Raji (cell line): ENCODE data around the gene RNF26.

Experiments
- POLR2A ChIP-seq: IDR thresholded peaks from 2 replicates; pipeline ENCODE4 v1.6.1; 2011; ENCODE audit warnings: low read depth, low read length, control low read depth; ENCODE audit not compliant: insufficient read depth

Gene RNF26

DNA sequence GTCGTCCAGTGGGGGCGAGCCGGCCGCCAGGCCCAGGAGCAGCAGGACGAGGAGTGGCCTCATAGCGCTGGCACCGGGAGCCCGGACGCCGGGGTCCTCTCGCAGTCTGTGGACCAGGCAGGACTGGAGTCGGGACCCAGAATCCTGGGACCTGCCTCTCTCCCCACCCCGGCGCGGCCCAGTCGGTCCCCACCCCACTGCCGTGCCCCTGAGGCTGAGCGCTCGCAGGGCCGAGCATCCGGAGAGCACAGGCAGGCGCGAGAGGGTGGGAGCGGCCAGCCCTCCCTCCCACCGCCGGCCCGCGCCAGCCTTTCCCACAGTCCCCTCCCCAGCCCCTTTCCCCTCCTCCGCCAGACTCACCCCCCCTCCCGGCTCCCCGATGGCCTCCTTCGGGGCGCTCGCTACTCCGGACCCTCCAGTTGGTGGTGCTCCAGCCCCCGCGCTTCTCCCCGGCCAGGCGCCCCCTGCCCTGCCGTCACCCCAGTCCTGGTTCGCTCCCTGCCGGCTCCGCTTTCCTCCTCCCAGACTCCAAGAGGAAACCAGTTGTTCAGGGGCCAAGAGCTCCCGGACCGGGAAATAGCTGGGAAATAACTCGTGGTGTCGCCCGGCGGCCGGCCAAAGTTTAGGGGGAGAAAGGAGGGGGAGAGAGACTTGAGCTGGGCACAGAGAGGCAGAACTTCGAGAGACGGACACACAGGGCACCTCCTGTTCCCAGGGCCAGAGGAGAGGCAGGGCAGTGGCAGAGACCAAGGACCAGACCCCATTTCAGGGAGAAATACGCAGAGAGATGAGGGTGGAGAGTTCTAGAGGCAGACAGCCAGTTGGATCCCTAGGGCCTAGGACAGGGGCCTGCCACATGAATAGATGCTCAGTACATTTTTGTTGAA lies 6.3 kb downstream of the RNF26 start, which contains the start of gene C1QTNF5:
Gene C1QTNF5 (minus strand): TSS at position 549 of the 887 bp plus-strand sequence. CDS start 486 bp downstream, at position 63.
- no peak for TF ChIP-seq POLR2A

DNA sequence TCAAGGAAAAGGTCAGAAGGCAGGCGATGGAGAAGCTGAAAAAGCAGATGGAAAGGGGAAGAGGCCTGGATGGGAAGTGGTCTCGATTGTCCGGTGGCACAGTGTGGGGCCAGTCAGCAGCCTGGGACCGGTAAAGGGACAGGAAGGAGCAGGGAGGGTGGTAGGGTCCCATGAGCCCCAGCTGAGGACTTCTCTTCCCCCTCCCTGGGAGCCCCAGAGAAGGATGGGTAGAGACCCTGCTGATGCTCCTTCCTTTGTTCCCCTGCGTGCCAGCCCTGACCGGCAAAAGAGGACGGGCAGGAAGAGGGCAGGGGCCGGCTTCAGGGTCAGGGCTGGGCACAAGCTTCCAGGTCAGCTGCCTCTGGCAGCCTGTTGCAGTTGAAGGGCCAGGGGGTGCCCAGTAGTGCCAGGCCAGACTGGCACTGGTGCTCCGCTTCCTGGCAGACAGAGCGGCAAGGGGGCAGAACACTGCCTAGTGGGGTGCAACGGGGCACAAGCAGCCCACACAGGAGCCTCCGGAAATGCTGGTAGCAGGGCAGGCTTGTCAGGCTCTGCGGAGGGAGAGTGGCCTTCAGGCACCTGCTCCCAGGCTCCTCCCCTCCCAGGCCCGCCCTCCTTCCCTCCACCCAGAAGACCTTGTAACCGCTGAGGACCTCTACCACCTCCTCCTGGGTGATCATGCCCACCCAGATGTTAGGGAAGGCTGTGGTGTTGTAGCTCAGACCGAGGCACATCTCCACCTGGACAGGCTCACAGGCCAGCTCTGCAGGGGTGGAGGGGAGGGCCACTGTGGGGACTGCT lies 7.1 kb downstream of the RNF26 start:
- TF ChIP-seq POLR2A: no peak

DNA sequence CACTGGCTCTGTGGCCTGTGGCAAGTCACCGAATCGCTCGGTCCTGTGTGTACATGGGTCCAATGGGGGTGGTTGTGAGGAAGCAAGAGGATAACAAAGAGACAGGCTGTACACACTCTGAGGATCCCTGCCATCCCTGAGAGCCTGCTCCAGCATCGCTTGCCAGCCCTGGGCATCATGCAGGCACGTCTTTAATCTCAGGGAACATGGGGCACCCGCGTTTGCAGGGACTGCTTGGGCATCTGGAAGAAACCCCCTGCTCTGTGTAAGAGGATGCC lies 7.6 kb downstream of the RNF26 start:
- TF ChIP-seq POLR2A: no peak

DNA sequence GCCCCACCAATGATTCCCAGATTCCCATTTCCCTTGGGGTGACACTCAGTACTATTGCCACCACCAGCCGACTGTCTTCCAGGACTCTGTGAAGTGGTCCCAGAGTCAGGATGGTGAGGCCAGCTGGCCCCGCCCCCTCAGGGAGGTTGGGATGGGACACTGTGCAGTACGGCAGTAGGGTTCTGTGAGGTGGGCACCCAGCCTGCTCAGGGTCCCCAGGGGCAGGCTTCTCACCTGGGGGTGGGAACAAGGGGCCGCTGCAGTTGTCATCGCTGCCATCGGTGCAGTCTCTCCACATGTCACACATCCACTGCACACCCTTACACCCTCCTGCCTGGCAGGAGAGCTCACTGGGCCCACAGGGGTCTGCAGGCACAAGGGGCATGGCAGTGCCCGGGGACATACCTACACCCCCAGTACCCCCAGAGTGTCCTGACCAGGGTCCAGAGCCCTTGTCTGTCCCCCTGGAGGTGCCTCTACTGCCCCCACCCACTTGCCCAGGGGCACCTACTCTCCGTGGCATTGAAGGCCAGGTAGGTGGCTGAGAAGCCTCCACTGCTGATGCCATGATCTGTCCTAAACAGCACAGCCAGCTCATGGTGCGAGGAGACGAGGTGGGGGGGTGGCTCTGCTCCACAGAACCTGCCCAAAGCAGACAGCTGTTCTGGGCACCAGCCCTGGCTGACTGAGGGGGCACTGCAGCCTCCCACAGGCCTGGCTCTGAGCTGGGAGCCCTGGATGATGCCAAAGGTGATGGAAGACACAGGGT lies 8.2 kb downstream of the RNF26 start:
- no peak for TF ChIP-seq POLR2A

DNA sequence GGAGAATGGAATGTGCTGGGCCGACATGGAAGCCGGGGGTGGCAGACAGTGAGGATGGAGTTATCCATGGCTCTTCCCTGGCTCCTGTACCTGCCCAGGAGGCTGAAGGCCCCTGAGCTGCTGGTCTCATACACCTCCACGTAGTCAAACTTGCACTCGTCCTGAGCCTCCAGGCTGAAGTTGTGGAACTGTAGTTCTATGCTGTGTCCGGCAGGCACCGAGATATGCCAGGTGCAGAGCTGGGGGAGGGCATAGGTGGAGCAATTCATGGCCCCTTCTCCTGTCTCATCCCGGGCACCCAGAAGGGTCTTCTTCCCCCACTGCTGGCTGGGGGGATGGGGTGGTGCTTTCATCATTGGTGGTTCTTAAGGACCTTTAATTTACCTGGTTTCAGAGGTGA lies 9.4 kb downstream of the RNF26 start:
- TF ChIP-seq POLR2A: no peak

DNA sequence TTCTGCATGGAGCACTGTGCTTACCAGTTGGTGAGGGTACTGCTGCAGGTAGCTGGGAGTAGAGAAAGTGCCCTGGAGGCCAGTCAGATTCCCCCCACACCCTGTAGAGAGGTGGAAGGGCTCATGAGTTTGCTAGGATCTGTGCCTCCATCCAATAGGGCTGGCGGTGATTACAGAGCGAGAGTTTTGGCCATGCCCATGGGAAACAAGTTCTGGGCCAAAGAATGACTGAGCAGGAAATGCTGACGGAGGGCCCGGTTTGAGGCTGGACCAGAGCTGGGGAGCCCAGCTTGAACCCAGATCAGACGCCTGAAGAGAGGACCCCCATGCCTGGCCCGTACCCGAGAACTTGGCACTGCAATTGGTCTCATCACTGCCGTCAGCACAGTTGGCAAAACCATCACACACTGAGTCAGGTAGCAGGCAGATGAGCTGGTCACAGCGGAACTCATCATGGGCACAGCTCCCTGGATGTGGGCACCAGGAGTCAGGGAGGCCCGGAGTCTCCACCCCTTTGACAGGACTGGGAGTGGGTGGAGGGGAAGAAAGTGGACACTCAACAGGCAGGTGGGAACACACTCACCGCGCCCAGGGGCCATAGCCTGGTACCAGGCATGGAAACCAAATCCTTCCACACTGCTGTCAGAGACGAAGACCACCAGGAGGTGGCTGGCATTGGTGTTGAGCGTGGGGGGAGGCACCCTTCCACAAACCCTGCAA lies 10.1 kb downstream of the RNF26 start:
- TF ChIP-seq POLR2A: no peak

DNA sequence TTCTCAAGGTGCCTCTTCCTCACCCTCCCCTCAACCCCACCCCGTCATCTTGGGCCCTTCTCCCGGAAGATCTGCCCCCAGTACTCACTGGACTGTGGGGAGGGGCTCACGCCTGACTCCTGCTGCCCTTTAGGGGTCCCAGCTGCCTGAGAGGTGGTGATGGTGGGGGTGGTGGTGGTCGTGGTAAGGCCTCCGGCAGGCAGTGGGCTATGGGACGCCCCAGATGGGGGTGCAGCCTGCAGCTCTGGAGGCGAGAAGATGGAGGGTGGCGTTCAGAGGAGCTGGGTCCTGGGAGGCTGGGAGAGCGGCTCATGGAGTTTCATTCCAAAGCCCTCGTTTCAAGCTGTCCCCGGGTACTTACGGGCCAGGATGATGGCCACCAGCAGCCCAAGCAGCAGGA lies 11.4 kb downstream of the RNF26 start:
- TF ChIP-seq POLR2A: no peak

DNA sequence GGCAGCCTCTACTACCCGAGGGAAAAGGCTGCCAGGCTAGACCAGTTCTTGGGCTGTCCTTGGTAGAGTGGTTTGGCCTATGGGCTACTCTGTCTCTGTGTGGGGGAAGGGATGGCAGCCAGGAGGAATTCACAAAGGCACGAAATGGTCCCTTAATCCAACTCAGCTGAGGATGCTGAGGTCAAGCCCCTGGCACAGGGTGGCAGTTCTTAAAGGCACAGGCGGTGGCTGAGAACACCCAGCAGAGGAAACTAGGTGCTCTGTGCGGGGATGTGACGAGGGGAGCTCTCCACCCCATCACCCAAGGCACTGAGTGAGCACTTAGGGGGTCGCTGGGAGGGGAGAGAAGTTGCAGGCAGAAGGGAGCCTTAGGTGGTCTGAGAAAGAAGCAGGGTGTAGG lies 12.3 kb downstream of the RNF26 start, which contains the start of gene MFRP:
Gene MFRP (minus strand): TSS at position 101 of the 400 bp plus-strand sequence. CDS start 192 bp downstream, outside the sequence.
- no peak for TF ChIP-seq POLR2A

DNA sequence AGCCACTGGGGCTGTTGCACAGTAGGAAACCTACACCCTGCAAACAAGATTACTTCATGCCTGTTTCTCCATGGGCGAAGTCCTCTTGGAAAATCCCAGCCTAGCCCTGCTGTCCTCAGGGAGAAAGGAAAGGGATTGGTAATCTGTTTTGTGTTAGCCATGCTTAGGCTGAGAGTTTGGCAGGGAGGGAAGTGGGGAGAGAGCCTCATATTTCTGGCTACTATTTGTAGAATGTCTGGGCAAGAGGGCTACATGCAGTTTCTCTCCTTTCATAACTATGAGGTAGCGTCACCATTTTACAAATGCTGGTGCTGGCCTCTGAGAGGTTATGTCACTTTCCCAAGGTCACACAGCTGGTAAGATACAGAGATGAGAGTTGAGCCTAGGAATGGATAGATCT lies 12.9 kb downstream of the RNF26 start:
- TF ChIP-seq POLR2A: no peak

DNA sequence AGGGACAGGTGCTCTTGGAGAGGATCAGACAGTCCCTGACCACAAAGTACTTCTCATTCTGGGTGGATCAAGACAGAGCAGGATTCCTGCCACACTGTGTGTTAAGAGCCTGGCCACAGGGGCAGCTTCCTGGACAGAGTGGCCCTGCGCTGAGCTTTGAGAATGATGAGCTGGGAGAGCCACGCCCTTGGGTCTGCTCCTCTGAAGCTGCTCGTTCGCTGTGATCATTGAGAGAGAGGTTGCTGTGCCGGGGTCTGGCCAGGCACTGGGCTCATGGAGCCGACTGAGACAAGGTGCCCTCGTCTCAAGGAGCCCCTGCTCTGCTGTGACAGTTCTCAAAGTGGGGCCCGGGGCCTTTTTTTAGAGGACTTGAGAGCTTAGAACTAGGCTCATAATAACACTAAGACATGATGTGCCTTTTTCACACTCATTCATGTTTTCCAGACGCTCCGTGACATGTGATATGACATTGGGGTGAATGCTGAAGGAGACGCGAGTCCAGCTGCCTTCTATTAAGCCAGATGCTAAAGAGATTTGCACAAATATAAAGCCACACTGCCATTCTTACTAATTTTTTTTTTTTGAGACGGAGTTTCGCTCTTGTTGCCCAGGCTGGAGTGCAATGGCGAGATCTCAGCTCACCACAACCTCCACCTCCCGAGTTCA lies 13.7 kb downstream of the RNF26 start:
- no peak for TF ChIP-seq POLR2A

DNA sequence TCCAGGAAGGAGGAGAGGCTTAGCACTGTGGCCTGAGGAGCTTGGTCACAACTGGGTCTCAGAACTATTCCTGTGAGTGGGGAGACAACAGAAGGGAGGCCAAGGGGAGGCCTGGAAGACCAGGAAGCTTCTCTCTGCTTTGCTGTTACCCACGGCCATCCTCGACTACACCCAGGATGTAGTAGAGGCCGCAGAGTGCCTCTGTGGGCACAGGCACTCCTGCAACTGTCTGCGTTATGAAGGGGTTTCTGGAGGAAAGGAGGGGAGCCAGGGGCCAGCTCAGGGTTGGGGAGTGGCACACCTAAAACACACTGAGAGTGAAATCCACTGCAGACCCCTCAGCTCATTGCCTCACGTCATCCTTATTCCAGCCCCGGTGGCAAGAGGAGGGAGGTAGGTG lies 16.0 kb downstream of the RNF26 start:
- TF ChIP-seq POLR2A: no peak

DNA sequence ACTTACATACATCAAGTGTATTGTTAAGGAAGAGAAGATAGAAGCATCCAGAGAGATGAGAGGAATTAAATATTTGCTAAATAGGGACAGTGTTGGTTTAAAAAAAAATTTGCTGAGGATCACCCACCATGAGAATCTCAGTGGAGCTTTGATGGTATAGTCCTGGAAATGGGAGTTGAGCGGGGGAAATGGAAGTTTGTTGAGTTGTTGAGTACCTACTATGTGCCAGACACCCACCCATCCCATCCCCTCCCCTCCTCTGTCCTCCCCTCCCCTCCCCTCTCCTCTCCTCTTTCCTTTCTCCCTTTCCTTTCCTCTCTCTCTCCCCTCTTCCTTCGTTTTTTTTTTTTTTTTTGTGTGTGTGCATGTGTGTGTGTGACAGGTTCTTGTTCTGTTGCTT lies 16.9 kb downstream of the RNF26 start:
- no peak for TF ChIP-seq POLR2A

DNA sequence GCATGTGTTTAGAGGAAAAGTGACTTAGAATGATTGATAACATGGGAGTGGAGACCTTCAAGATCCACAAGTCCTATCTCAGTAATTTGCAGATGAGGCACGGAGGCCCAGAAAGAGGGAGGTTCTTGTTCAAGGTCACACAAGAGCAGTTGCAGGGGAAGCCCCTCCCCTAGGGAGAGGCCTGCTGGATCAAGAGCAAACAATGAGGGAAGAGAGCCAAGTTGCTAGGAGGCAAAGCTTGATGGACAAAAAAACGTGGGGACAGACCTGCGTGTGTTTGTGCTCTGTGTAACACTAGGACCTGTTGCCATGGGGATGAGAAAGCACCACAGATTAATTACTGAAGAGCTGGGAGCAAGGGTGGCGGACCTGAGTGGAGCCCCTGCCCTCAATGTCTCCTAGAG lies 18.5 kb downstream of the RNF26 start:
- TF ChIP-seq POLR2A: no peak
